HG02759 (cell line): ENCODE measurements around the gene SERPINB6.
"Not testable (repeated sequence)": the region's sequence is repeated elsewhere in the genome, so short reads cannot be mapped to it uniquely, and the experiment has no call there.

ENCODE experiments used
- ATAC-seq: cut with Tn5 transposase; IDR thresholded peaks from one replicate; pipeline ENCODE4 v1.9.1; 2021; ENCODE audit warnings: mild to moderate bottlenecking, moderate library complexity; ENCODE audit not compliant: unreplicated experiment

The SERPINB6 gene

DNA sequence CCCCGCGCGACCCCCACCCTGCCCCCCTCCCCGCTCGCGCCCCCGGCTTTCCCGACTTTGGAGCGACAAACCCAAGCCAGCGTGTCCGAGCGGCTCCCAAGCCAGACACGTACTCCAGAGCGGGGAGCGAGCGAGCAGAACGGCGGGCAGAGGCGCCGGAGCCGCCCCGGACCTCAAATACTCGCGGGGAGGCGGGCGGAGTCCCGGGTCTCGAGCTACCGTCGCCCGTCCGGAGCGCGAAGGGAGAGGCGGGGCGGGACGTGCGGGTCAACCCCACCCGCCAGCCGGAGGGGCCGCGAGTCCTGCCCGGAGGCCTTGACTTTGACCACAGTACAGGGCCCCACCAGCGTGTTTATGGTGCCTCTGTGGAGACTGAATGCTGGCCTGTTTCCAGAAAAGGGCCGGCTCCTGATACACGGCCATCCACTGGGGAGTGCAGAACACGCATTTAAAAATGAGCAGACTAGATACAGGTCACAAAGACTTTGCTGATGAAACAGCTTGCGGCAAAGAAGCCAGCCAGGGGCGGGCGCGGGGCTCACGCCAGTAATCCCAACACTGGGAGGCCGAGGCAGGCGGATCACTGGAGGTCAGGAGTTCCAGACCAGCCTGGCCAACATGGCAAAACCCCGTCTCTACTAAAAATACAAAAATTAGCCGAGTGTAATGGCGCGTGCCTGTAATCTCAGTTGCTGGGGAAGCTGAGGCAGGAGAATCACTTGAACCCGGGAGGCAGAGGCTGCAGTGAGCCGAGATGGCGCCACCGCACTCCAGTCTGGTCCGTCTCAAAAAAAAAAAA, at the start of gene SERPINB6:
Gene SERPINB6, minus strand, starts transcription at position 148 of the 799 bp plus-strand sequence. CDS start 12,235 bp downstream, outside the sequence.
- ATAC-seq: peak; percentile 45

GRCh38 chr6:3019749-3020320, 48.5 kb upstream of the SERPINB6 start:
- ATAC-seq: no peak

GRCh38 chr6:3019065-3019464, 47.7 kb upstream of the SERPINB6 start:
- no peak for ATAC-seq

DNA sequence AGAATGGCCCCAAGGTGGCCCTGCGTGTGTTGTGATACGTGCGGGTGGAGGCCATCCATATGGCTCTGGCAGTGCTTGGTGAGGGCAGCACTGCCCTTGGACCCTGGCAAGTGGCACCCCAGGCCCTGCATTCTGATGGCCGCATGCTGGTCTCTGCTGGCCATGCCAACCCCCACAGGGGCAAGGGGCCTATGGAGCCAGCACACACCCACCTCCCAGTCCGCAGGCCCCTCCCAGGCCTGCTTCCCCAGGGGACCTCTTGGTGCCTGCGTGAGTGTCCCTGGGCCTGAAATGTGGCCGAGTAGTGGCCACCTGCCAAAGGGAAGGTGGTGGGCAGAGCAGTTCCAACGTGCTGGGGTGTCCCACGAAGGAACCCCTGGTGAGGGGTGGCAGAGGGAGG, 45.9 kb upstream of the SERPINB6 start:
- ATAC-seq: no peak

GRCh38 chr6:3016473-3017280, 45.3 kb upstream of the SERPINB6 start:
- ATAC-seq: no peak

DNA sequence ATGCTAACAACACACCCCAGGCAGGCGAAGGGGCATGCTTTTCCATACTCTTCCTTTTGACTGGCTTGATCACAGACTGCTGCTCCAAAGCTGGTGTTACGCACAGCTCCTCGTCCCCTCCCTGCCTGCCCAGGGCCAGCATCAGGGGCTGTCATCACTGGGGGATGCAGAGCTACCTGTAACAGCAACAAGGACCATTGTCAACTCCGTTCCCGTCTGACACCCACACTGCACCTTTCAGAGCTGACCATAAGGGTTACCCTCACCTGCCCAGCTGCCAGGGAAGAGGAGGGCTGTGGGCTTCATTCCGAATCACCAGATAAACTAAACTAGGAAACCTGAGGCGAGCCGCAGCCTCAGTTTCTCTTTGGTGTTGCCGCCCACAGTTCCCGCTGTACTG, 43.8 kb upstream of the SERPINB6 start:
- ATAC-seq: no peak

DNA sequence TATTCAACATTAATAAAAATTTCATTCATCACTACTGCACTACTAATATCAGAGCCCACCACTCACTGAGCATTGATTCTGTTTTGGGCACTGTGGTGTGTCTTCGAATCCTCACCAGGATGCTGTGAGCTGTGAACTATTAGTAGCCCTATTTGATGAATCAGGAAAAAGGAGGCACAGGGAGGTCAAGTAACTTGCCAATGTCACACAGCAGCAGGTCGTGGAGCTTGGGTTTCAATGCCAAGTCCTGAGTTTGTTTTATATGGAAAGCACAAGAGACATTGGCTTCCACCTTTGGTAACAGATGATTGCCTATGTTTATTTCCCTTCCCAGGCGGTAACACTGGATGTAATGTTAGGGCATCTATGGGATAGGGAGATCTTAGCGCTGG, 43.3 kb upstream of the SERPINB6 start:
- no peak for ATAC-seq

DNA sequence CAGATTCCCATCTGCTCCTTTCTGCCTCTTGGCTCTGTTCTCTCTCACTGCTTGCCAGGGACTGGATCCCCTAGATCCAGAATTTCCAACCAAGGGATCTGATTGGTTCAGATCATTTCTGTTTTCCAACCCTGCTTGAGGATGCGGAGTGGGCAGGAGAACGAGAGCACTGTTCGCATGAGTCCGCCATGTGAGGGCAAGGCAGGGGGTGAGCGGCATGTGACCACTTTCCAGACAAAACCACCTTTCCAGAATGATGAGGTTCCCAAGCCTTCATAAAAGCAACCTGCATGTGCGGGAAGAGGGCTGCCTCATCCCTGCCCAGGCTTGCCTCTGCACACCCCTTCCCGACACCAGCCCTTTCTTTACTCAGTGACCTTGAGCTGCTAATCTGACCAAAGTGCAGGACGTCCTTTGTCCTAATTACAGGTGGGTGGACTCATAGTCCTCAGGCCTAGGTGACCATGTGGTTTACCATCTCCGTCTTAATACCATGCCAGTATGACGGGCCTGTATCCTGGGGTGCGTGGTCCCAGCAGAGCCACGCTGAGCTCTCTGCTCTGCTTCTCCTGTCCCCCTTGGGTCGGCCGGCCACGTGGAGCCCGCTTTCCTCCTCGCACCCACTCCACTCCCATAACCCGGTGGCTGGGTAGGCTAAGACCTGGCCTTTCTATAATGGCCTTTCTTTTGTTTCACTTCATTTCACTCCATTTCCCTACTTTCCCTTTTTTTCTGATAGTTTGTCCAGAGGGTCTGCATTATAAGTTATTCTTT, 42.7 kb upstream of the SERPINB6 start:
- no peak for ATAC-seq

DNA sequence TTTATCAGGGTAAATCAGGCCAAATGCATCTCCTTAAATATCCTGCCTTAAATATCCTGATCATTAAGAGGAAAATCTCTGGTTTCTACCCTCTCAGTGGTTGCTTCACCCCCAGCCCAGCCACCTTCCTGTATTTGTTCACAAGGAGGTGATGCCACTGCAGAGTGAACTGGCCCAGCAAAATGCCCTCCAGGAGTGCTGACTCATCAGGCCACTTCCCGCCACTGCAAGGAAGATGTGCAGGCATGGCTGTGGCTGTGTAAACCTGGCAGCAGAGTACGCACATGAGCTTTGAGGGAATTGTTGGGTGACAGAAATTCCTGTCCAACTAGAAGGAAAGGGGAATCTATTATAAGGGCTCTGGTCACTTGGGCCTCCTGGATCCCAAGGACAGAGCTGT, 42.1 kb upstream of the SERPINB6 start:
- ATAC-seq: no peak

GRCh38 chr6:3011592-3011991, 40.2 kb upstream of the SERPINB6 start:
- ATAC-seq: no peak

GRCh38 chr6:3011158-3011557, 39.8 kb upstream of the SERPINB6 start:
- ATAC-seq: no peak

DNA sequence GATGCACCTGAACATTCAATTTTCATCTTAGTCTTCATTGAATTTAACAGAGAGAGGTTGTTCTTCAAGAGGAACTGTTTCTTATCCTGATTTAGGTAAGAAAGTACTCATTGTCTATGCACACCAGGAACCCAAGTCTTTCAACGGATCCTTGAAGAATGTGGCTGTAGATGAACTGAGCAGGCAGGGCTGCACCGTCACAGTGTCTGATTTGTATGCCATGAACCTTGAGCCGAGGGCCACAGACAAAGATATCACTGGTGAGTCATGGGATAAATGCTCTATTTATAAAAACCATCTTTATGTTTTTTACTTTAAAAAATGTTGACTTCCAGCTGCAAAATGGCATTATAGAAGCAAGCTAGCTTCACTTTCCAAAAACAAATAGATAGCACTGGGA, 38.6 kb upstream of the SERPINB6 start:
- ATAC-seq: no peak

- not testable (repeated sequence) for ATAC-seq
These were observed 37.4 kb upstream of the SERPINB6 start for GRCh38 chr6:3008712-3009265.

GRCh38 chr6:3007571-3007970, 36.2 kb upstream of the SERPINB6 start:
- ATAC-seq: no peak

DNA sequence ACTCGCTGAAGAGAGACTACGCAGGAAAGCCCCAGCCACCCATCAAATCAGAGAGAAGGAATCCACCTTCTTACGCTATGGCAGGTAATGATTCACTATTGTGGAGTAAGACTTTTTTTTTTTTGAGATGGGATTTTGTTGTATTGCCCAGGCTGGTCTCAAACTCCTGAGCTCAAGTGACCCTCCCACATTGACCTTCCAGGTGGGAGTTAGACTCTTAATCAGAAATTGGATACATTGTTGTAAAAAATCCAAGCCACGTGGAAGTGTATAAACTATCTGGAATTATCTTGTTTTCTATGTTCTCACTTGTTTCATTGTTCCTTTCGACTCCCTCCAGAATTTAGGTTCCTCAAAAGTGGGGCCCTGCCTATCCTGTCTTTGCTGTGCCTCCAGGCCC, 35.1 kb upstream of the SERPINB6 start:
- no peak for ATAC-seq

DNA sequence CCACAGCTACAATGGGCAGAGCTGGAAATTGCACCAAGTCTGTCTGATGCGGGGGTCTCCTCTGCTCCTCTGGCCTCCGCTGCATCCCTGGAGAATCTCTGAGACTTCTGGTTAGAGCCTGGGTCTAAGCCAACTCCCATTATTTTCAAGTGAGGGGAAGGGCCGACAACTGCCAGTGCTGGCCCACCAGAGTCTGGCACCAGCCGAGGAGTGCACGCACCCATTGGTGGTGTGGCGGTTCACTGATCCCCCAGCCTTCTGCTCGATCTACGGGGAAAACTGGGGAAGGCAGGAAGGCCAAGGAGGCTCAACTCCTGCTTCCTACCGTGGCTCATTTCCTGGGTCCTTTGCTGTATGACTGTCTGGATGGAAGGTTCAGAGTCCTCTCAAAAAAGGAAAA, 34.5 kb upstream of the SERPINB6 start:
- no peak for ATAC-seq

DNA sequence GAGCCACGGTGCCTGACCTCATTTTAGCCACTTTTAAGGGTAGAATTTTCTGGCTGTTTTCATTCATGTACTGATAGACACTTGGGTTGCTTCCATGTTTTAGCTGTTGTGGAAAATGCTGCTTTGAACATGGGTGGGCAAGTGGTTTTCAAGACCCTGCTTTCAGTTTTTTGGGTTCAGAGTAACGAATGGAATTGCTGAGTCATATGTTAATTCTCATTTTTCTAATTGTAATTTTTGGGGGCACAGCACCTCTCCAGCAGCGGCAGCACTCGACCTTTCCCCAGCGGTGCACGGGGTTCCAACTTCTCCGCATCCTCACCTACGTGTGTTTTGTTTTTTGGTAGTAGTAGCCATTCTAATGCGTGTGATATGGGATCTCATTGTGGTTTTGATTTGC, 33.7 kb upstream of the SERPINB6 start:
- ATAC-seq: no peak

DNA sequence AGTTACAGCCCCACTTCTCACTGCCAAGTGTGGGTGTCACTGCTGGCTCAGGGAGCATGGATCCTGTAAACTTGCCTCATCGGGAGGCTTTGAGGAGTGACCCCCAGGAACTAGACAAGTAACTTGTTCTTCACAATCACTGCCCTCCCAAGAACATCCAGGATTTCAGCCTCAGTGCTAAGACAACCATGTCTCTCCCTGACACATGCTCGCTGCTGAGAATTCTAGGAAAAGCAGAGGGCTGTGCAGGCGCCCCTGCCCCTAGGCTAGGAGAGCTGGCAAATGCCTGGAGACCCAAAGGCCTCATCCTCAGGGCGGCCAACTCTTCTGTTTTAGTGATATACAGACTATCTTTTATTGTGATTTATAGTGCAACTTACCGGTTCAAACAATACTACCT, 31.9 kb upstream of the SERPINB6 start:
- not testable (repeated sequence) for ATAC-seq

DNA sequence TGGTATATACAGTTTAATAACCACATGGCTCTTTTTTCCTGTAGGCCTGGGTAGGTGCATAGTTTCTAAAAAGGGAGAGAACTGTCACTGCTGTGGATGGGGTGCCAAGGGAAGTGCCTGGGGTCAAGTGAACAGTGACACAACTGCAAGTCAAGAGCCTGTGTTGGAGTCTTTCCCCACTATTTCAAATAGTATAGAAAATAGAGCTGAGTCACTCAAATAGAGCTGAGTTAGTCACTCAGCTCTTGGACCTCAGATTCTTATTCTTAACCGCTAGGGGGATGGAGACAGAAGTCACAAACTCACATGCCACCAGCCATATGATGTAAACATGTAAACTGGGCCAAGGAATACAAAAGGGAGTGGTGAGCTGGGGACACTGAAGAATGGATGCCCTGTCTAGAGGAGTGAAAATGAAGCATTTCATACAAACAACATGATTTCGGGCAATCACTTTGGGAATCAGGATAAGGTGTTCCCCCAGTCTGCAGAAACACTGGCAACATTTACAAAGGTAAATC, 30.5 kb upstream of the SERPINB6 start:
- ATAC-seq: no peak

DNA sequence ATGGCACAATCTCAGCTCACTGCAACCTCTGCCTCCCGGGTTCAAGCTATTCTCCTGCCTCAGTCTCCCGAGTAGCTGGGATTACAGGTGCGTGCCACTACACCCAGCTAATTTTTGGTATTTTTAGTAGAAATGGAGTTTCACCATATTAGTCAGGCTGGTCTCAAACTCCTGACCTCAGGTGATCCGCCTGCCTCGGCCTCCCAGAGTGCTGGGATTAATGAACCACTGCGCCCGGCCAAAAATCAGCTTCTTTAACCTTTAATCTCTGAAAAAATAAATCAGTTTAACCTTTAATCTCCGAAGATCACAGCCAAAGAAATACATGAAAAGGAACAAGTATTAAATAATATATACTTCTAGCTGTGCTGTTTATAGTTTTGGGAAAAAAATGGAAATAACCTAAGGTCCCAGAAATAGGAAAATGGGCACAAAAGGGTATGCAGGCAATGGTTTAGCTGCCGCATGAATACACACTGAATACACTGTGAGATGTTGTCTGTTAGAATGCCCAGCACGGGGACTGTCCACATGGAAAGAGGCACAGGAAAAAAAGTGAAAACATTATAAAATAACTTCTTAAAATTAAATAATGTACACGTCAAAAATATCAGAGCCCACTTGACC, 29.9 kb upstream of the SERPINB6 start:
- no peak for ATAC-seq
